GM19023 (cell line): ENCODE results near the gene FBXL7.

ENCODE experiments used
- ATAC-seq: cut with Tn5 transposase; IDR thresholded peaks from one replicate; pipeline ENCODE4 v1.9.1; 2021; ENCODE audit warnings: mild to moderate bottlenecking, moderate library complexity; ENCODE audit not compliant: unreplicated experiment

Gene FBXL7

GRCh38 chr5:15501091-15501791 is 1.3 kb downstream of the FBXL7 start:
- no peak for ATAC-seq

- no peak for ATAC-seq
Observed at GRCh38 chr5:15502208-15502607, 2.2 kb downstream of the FBXL7 start.

GRCh38 chr5:15506146-15506545 is 6.2 kb downstream of the FBXL7 start:
- ATAC-seq = no peak

- no peak for ATAC-seq
Observed at GRCh38 chr5:15506897-15507296, 6.9 kb downstream of the FBXL7 start.

GRCh38 chr5:15510092-15510491 is 10.1 kb downstream of the FBXL7 start:
- ATAC-seq = no peak

GRCh38 chr5:15510831-15511230 is 10.9 kb downstream of the FBXL7 start:
- ATAC-seq = no peak

GRCh38 chr5:15513431-15513830 is 13.5 kb downstream of the FBXL7 start:
- no peak for ATAC-seq

GRCh38 chr5:15513911-15514310 is 13.9 kb downstream of the FBXL7 start:
- no peak for ATAC-seq

GRCh38 chr5:15515229-15515628 is 15.2 kb downstream of the FBXL7 start:
- no peak for ATAC-seq

- ATAC-seq = no peak
Observed at GRCh38 chr5:15516486-15516885, 16.5 kb downstream of the FBXL7 start.

GRCh38 chr5:15518786-15519185 is 18.8 kb downstream of the FBXL7 start:
- no peak for ATAC-seq

GRCh38 chr5:15520856-15521255 is 20.9 kb downstream of the FBXL7 start:
- ATAC-seq = no peak

GRCh38 chr5:15521381-15522186 is 21.6 kb downstream of the FBXL7 start:
- no peak for ATAC-seq

- ATAC-seq = no peak
Observed at GRCh38 chr5:15522187-15522520, 22.2 kb downstream of the FBXL7 start.

GRCh38 chr5:15524712-15525111 is 24.7 kb downstream of the FBXL7 start:
- ATAC-seq = no peak

GRCh38 chr5:15525703-15526275 is 25.8 kb downstream of the FBXL7 start:
- ATAC-seq = no peak

GRCh38 chr5:15526413-15526812 is 26.4 kb downstream of the FBXL7 start:
- no peak for ATAC-seq

GRCh38 chr5:15528476-15528875 is 28.5 kb downstream of the FBXL7 start:
- ATAC-seq = no peak

- no peak for ATAC-seq
Observed at GRCh38 chr5:15529013-15529412, 29.0 kb downstream of the FBXL7 start.

- ATAC-seq = no peak
Observed at GRCh38 chr5:15529821-15530220, 29.8 kb downstream of the FBXL7 start.

- ATAC-seq = no peak
Observed at GRCh38 chr5:15533129-15533893, 33.3 kb downstream of the FBXL7 start.
